HT1080 (cell line): ENCODE results near the gene ARL8A. TPM values are rescaled to one million over a fixed set of nuclear protein-coding genes. Genes with fewer than 3 reads are reported as not detected.
A peak's percentile ranks its signal among the peaks of the same experiment; 100 is the strongest.
"Not testable (repeated sequence)": the region's sequence is repeated elsewhere in the genome, so short reads cannot be mapped to it uniquely, and the experiment has no call there.

Experiments used
- DNase-seq: peaks from one replicate; pipeline ENCODE4 v3.0.0-alpha.2; 2015; ENCODE audit warnings: low read depth
- total RNA-seq: library from RNA; depleted of rRNA; stranded (reverse); fragments of >200 nt; shearing (Covaris generic); gene quantifications from 2 replicates; pipeline ENCODE4 v1.2.3, GENCODE V29; 2014

Gene ARL8A
- total RNA-seq, 1 experiment from 2014 or later: 12.9 TPM

- DNase-seq: no peak
These were observed 15.2 kb upstream of the ARL8A start for GRCh38 chr1:202159534-202160371.

GRCh38 chr1:202158810-202159533 is 14.4 kb upstream of the ARL8A start:
- no peak for DNase-seq

GRCh38 chr1:202157945-202158344 is 13.4 kb upstream of the ARL8A start:
- DNase-seq: no peak

GRCh38 chr1:202156590-202156989 is 12.1 kb upstream of the ARL8A start:
- no peak for DNase-seq

GRCh38 chr1:202155478-202156021 is 11.0 kb upstream of the ARL8A start:
- peak; percentile 19 for DNase-seq

GRCh38 chr1:202154766-202155477 is 10.4 kb upstream of the ARL8A start:
- DNase-seq: peak; percentile 40

- no peak for DNase-seq
These were observed 9.7 kb upstream of the ARL8A start for GRCh38 chr1:202154148-202154765.

GRCh38 chr1:202153284-202153683 is 8.7 kb upstream of the ARL8A start:
- DNase-seq: no peak

GRCh38 chr1:202152399-202152798 is 7.9 kb upstream of the ARL8A start:
- no peak for DNase-seq

GRCh38 chr1:202151045-202151444 is 6.5 kb upstream of the ARL8A start:
- DNase-seq: no peak

GRCh38 chr1:202150602-202151001 is 6.1 kb upstream of the ARL8A start:
- no peak for DNase-seq

GRCh38 chr1:202150187-202150586 is 5.7 kb upstream of the ARL8A start:
- DNase-seq: no peak

- DNase-seq: no peak
These were observed 5.0 kb upstream of the ARL8A start for GRCh38 chr1:202149566-202149965.

GRCh38 chr1:202148391-202148790 is 3.9 kb upstream of the ARL8A start:
- no peak for DNase-seq

GRCh38 chr1:202146993-202147392 is 2.5 kb upstream of the ARL8A start:
- DNase-seq: no peak

- DNase-seq: no peak
These were observed 1.7 kb upstream of the ARL8A start for GRCh38 chr1:202146279-202146678.

- not testable (repeated sequence) for DNase-seq
These were observed 1.2 kb upstream of the ARL8A start for GRCh38 chr1:202145744-202146140.

GRCh38 chr1:202145068-202145743 is 669 bp upstream of the ARL8A start:
- no peak for DNase-seq

GRCh38 chr1:202143768-202144401 is 652 bp downstream of the ARL8A start:
- no peak for DNase-seq
